HEK293 (cell line): Measurements from ENCODE around the gene ZFPL1.

ENCODE experiments used
- KLF10 ChIP-seq: fragments of 450-650 bp; IDR thresholded peaks from 2 replicates; pipeline ENCODE4 v1.5.1; 2018; ENCODE audit warnings: missing biosample characterization, mild to moderate bottlenecking, missing genetic modification characterization
- MYNN ChIP-seq: fragments of 450-650 bp; formaldehyde crosslinking; IDR thresholded peaks from 2 replicates; pipeline ENCODE4 v1.5.1; 2016; ENCODE audit warnings: missing biosample characterization, missing genetic modification characterization, borderline replicate concordance
- REST ChIP-seq: fragments of 450-650 bp; formaldehyde crosslinking; IDR thresholded peaks from 2 replicates; pipeline ENCODE4 v1.5.1; 2016; ENCODE audit warnings: missing biosample characterization, missing genetic modification characterization
- SALL2 ChIP-seq: fragments of 450-650 bp; formaldehyde crosslinking; IDR thresholded peaks from 2 replicates; pipeline ENCODE4 v1.5.0; 2017; ENCODE audit warnings: missing biosample characterization, mild to moderate bottlenecking, missing genetic modification characterization, borderline replicate concordance
- TSHZ1 ChIP-seq: fragments of 450-650 bp; formaldehyde crosslinking; IDR thresholded peaks from 2 replicates; pipeline ENCODE4 v1.5.1; 2016; ENCODE audit warnings: missing biosample characterization, missing genetic modification characterization, borderline replicate concordance
- ZBTB11 ChIP-seq: fragments of 450-650 bp; formaldehyde crosslinking; conservative IDR thresholded peaks from 2 replicates; pipeline ENCODE4 v1.5.1; 2016; ENCODE audit warnings: low read depth, missing biosample characterization, missing genetic modification characterization
- ZBTB20 ChIP-seq: fragments of 450-650 bp; formaldehyde crosslinking; IDR thresholded peaks from 2 replicates; pipeline ENCODE4 v1.5.1; 2016; ENCODE audit warnings: missing biosample characterization, missing genetic modification characterization
- ZBTB21 ChIP-seq: fragments of 450-650 bp; formaldehyde crosslinking; IDR thresholded peaks from 2 replicates; pipeline ENCODE4 v1.5.1; 2017; ENCODE audit warnings: missing biosample characterization, missing genetic modification characterization
- ZBTB48 ChIP-seq: fragments of 450-650 bp; formaldehyde crosslinking; IDR thresholded peaks from 2 replicates; pipeline ENCODE4 v1.5.1; 2016; ENCODE audit warnings: missing biosample characterization, missing genetic modification characterization
- ZEB2 ChIP-seq: fragments of 450-650 bp; formaldehyde crosslinking; IDR thresholded peaks from 2 replicates; pipeline ENCODE4 v1.5.1; 2016; ENCODE audit warnings: missing biosample characterization, missing genetic modification characterization
- ZFP3 ChIP-seq: fragments of 450-650 bp; formaldehyde crosslinking; IDR thresholded peaks from 2 replicates; pipeline ENCODE4 v1.5.1; 2016; ENCODE audit warnings: low read depth, missing biosample characterization, missing genetic modification characterization
- ZIC2 ChIP-seq: fragments of 450-650 bp; formaldehyde crosslinking; IDR thresholded peaks from 2 replicates; pipeline ENCODE4 v1.5.1; 2016; ENCODE audit warnings: missing biosample characterization, missing genetic modification characterization
- ZNF155 ChIP-seq: fragments of 450-650 bp; formaldehyde crosslinking; IDR thresholded peaks from 2 replicates; pipeline ENCODE4 v1.5.1; 2016; ENCODE audit warnings: missing biosample characterization, missing genetic modification characterization
- ZNF169 ChIP-seq: fragments of 450-650 bp; formaldehyde crosslinking; IDR thresholded peaks from 2 replicates; pipeline ENCODE4 v1.5.1; 2016; ENCODE audit warnings: missing biosample characterization, missing genetic modification characterization
- ZNF239 ChIP-seq: fragments of 450-650 bp; formaldehyde crosslinking; IDR thresholded peaks from 2 replicates; pipeline ENCODE4 v1.5.1; 2016; ENCODE audit warnings: missing biosample characterization, missing genetic modification characterization
- ZNF341 ChIP-seq: fragments of 450-650 bp; formaldehyde crosslinking; IDR thresholded peaks from 2 replicates; pipeline ENCODE4; 2016; ENCODE audit warnings: low read depth, missing biosample characterization, missing genetic modification characterization
- ZNF394 ChIP-seq: fragments of 450-650 bp; formaldehyde crosslinking; IDR thresholded peaks from 2 replicates; pipeline ENCODE4 v1.5.1; 2016; ENCODE audit warnings: missing biosample characterization, missing genetic modification characterization, mild to moderate bottlenecking, moderate library complexity, borderline replicate concordance
- ZNF398 ChIP-seq: fragments of 450-650 bp; formaldehyde crosslinking; IDR thresholded peaks from 2 replicates; pipeline ENCODE4 v1.5.1; 2017; ENCODE audit warnings: missing biosample characterization, missing genetic modification characterization
- ZNF529 ChIP-seq: fragments of 450-650 bp; formaldehyde crosslinking; IDR thresholded peaks from 2 replicates; pipeline ENCODE4 v1.5.1; 2017; ENCODE audit warnings: missing genetic modification characterization, missing biosample characterization; ENCODE audit not compliant: insufficient replicate concordance
- ZNF610 ChIP-seq: fragments of 450-650 bp; formaldehyde crosslinking; IDR thresholded peaks from 2 replicates; pipeline ENCODE4 v1.5.1; 2016; ENCODE audit warnings: missing biosample characterization, missing genetic modification characterization, borderline replicate concordance
- ZNF701 ChIP-seq: fragments of 450-650 bp; formaldehyde crosslinking; IDR thresholded peaks from 2 replicates; pipeline ENCODE4 v1.5.1; 2016; ENCODE audit warnings: missing biosample characterization, missing genetic modification characterization
- ZNF785 ChIP-seq: fragments of 450-650 bp; formaldehyde crosslinking; IDR thresholded peaks from 2 replicates; pipeline ENCODE4 v1.5.1; 2016; ENCODE audit warnings: missing biosample characterization, missing genetic modification characterization
- ZSCAN18 ChIP-seq: fragments of 450-650 bp; formaldehyde crosslinking; IDR thresholded peaks from 2 replicates; pipeline ENCODE4 v1.5.1; 2016; ENCODE audit warnings: missing biosample characterization, missing genetic modification characterization
- ZXDB ChIP-seq: fragments of 450-650 bp; formaldehyde crosslinking; IDR thresholded peaks from 2 replicates; pipeline ENCODE4 v1.5.1; 2016; ENCODE audit warnings: missing biosample characterization, missing genetic modification characterization

ZFPL1 gene

GRCh38 chr11:65095974-65096806, 12.2 kb downstream of the ZFPL1 start, which contains the start of gene VPS51 (continued):
- TF ChIP-seq ZSCAN18: peak; percentile 80; the same call in 1 of the 2 replicates
- no peak for TF ChIP-seq ZNF169 (tag by site-specific recombination)
- TF ChIP-seq SALL2: peak; percentile 80; the same call in 1 of the 2 replicates
- TF ChIP-seq ZEB2 (tag by site-specific recombination): peak; percentile 77; the same call in 1 of the 2 replicates
- TF ChIP-seq ZNF785 (tag by site-specific recombination): peak; percentile 83; the same call in 1 of the 2 replicates
- 0 out of 2 replicates have a peak, but pooled peaks have one; percentile 20 for TF ChIP-seq ZNF398 (tag by site-specific recombination)
- TF ChIP-seq ZFP3: no peak
- TF ChIP-seq MYNN (tag by site-specific recombination): peak; percentile 61; the same call in 1 of the 2 replicates
- TF ChIP-seq ZNF610: 0 out of 2 replicates have a peak, but pooled peaks have one; percentile 40
- peak; percentile 68; the same call in 1 of the 2 replicates for TF ChIP-seq ZNF239
- TF ChIP-seq TSHZ1 (tag by site-specific recombination): 0 out of 2 replicates have a peak, but pooled peaks have one; percentile 78
- no peak for TF ChIP-seq ZNF701 (tag by site-specific recombination)
- TF ChIP-seq ZBTB48 (tag by site-specific recombination): peak; percentile 86
- no peak for TF ChIP-seq ZNF155 (tag by site-specific recombination)
- peak; percentile 62; the same call in 1 of the 2 replicates for TF ChIP-seq ZNF394 (tag by site-specific recombination)
- TF ChIP-seq ZBTB21 (tag by site-specific recombination): peak; percentile 54
- peak; percentile 50 for TF ChIP-seq ZNF341
- TF ChIP-seq KLF10 (tag by site-specific recombination): peak; percentile 85; the same call in 1 of the 2 replicates
- peak; percentile 42; the same call in 1 of the 2 replicates for TF ChIP-seq ZIC2 (tag by site-specific recombination)
- peak; percentile 98 for TF ChIP-seq ZXDB
- peak; percentile 50; the same call in 1 of the 2 replicates for TF ChIP-seq ZBTB20 (tag by site-specific recombination)
- TF ChIP-seq ZNF529 (tag by site-specific recombination): peak; percentile 8
- TF ChIP-seq ZBTB11 (tag by site-specific recombination): peak; percentile 100
- peak; percentile 49; the same call in 1 of the 2 replicates for TF ChIP-seq REST (tag by site-specific recombination)
